Mesothelial cell of epicardium (in vitro differentiated cells): ENCODE results near the gene KAZN. TPM values are rescaled to one million over a fixed set of nuclear protein-coding genes. Genes with fewer than 3 reads are reported as not detected.

Source experiments
- DNase-seq, 2 experiments: peaks; one replicate each; pipeline ENCODE4 v3.0.0; 2021; ENCODE audit warnings: low spot score in 2 of 2; ENCODE audit not compliant: unreplicated experiment in 2 of 2
- H3K27ac Mint-ChIP-seq: 2 replicates; pipeline ENCODE4 v1.8.0; 2021; ENCODE audit warnings: mixed read lengths
- H3K27me3 Mint-ChIP-seq: 2 replicates; pipeline ENCODE4 v1.8.0; 2021; ENCODE audit warnings: low read depth, mixed read lengths
- H3K36me3 Mint-ChIP-seq: 2 replicates; pipeline ENCODE4 v1.8.0; 2021; ENCODE audit warnings: mixed read lengths
- H3K4me1 Mint-ChIP-seq: 2 replicates; pipeline ENCODE4 v1.8.0; 2021; ENCODE audit warnings: mixed read lengths
- H3K4me3 Mint-ChIP-seq: 2 replicates; pipeline ENCODE4 v1.8.0; 2021; ENCODE audit warnings: mild to moderate bottlenecking, moderate library complexity, mixed read lengths
- H3K9me3 Mint-ChIP-seq: 2 replicates; pipeline ENCODE4 v1.8.0; 2021; ENCODE audit warnings: mixed read lengths
- total RNA-seq: library from RNA; stranded (reverse); gene quantifications from 3 replicates; pipeline ENCODE4 v1.2.1, GENCODE V29; 2021
- TF ChIP-seq, protein P1 (sequence below): fragments of 200-600 bp; sonication (generic); IDR thresholded peaks from one replicate; pipeline ENCODE4 v1.5.0; 2021; ENCODE audit warnings: antibody characterized with exemption; ENCODE audit not compliant: unreplicated experiment

Gene KAZN
- total RNA-seq, 1 donor from 2014 or later, result 38.4 TPM

DNA sequence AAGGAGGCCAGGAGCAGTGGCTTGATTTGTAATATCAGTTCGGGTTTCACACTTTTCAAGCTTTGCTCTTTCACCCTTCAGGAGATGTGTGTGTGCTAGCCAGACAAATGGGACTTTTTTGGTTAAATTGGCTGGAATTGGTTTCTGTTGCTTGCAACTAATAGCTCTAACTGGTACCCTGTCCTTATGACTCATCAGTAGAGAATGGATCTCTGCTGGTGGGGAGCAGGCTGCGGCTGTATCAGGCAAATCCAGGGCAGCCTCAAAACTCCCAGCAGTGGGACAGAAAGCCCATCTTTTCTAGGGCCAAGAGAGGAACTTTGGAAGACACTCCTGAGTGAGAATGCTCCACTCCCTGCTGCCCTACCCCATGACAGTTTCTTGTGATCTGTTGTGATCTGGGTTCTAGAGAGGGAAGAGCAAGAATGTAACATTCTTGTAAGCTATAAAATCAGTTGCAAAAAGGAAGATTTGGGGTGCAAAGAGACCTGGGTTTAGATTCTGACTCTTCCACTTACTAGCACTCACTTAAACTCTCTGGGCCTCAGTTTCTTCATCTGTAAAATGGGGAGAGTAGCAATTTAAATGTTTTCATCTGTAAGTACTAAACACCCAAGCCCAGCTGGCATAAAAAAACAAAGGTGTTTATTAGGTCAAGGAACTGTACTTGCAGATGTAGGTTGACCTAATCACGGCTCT, 298.0 kb downstream of the KAZN start:
- no peak overlapping the region for H3K4me3 Mint-ChIP-seq
- DNase-seq, result no peak
- H3K27ac Mint-ChIP-seq, result no peak overlapping the region
- H3K9me3 Mint-ChIP-seq, result peaks cover 4% of the 10 kb centered on the region
- no peaks in the 10 kb centered on the region for H3K4me1 Mint-ChIP-seq
- H3K36me3 Mint-ChIP-seq, result no peaks in the 10 kb centered on the region
- TF ChIP-seq, protein P1, sequence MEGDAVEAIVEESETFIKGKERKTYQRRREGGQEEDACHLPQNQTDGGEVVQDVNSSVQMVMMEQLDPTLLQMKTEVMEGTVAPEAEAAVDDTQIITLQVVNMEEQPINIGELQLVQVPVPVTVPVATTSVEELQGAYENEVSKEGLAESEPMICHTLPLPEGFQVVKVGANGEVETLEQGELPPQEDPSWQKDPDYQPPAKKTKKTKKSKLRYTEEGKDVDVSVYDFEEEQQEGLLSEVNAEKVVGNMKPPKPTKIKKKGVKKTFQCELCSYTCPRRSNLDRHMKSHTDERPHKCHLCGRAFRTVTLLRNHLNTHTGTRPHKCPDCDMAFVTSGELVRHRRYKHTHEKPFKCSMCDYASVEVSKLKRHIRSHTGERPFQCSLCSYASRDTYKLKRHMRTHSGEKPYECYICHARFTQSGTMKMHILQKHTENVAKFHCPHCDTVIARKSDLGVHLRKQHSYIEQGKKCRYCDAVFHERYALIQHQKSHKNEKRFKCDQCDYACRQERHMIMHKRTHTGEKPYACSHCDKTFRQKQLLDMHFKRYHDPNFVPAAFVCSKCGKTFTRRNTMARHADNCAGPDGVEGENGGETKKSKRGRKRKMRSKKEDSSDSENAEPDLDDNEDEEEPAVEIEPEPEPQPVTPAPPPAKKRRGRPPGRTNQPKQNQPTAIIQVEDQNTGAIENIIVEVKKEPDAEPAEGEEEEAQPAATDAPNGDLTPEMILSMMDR, result no peak
- H3K27me3 Mint-ChIP-seq, result no peaks in the 10 kb centered on the region

DNA sequence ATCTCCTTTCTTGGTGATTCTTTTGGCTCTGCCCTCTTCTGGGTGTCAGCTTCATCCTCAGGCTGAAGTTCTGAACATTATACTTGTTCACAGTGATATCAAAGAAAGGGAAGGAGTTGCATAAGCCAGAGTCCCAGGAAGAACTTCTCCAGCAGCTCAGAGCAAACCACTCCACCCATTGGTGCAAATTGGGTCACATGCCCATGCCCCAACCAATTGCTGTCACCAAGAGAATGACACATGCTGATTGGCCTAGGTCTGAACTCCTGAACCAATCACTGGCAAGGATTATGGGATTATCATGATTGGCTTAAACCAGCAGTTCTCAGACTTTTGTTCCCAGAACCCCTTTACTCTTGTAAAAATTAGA, 298.6 kb downstream of the KAZN start:
- Mint-ChIP-seq H3K27me3 (no peaks in the 10 kb centered on the region), H3K4me1 (no peaks in the 10 kb centered on the region), H3K27ac (no peak overlapping the region), H3K9me3 (peaks cover 4% of the 10 kb centered on the region), H3K36me3 (no peaks in the 10 kb centered on the region), H3K4me3 (no peak overlapping the region)
- TF ChIP-seq, protein P1, result no peak
- DNase-seq, result no peak

DNA sequence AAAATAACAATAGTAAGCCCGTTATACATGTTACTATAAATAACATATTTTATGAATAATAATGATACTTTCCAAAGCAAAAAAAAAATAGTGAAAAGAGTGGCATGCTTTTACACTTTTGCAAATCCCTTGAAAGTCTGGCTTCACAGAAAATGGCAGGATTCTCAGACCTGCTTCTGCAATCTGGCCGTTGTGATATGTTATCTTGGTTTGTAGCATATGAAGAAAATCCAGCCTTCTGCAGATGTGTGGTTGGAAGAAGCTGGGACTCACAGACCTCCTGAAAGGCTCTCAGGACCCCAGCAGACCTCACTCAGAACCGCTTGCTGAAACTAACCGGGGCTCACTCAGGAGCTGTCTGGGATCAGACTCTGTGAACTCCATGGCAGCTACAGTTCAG, 299.1 kb downstream of the KAZN start:
- H3K36me3 Mint-ChIP-seq, result no peaks in the 10 kb centered on the region
- H3K4me1 Mint-ChIP-seq, result no peaks in the 10 kb centered on the region
- no peaks in the 10 kb centered on the region for H3K27me3 Mint-ChIP-seq
- no peak for DNase-seq
- no peak overlapping the region for H3K27ac Mint-ChIP-seq
- no peak overlapping the region for H3K4me3 Mint-ChIP-seq
- peaks cover 4% of the 10 kb centered on the region for H3K9me3 Mint-ChIP-seq
- TF ChIP-seq, protein P1, result no peak

DNA sequence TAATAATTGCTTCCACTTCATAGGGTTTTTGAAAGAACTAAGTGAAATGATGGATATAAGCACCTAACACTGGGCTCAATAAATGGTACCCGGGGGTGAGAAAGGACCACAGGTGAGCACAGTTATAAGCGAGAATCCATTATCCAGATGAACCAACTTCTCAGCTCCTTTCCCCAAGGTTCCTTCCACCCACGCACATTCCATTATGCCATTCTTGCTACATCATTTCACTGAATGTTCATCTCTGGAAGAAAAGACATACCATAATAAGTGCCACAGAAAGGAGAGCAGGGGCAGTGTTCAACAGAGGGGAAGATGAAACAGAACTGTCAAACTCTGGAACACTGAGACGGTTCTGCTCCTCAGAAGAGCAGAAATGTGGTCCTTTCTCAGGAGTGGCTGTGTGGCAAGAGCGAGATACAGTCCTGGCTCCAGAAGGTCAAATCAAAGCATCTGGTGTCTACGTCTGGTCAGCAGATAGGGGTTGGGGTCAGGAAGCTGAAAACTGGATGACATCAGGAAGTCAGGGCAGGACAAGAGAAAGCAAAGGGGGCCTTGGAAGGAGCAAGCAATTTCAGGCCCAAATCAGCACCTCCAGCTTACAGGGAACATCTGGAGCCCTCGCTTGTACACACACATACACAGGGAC, 299.6 kb downstream of the KAZN start:
- DNase-seq, result no peak
- TF ChIP-seq, protein P1, result no peak
- Mint-ChIP-seq H3K4me3 (no peak overlapping the region), H3K9me3 (peaks cover 4% of the 10 kb centered on the region), H3K4me1 (no peaks in the 10 kb centered on the region), H3K36me3 (no peaks in the 10 kb centered on the region), H3K27ac (no peak overlapping the region), H3K27me3 (no peaks in the 10 kb centered on the region)

DNA sequence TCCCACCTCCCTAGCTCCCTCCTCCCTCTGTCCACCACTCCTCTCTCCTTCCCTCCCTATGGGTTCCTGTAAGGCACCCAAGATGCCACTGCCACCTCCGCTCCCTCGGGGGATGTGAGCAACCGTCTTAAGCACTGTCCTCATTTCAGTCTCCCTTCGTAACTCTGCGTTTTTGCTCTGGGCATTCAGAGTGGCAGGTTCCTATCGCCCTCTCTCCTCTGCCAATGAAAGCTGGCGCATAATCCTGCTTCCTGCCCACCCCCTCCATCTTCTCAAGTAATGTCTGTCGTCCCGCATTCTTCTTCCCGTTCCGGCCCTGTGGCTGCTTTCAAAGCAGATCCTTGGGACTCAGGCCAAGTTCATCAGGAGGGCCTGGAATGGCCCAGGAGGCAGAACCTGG, 301.2 kb downstream of the KAZN start:
- no peak overlapping the region for H3K4me3 Mint-ChIP-seq
- no peaks in the 10 kb centered on the region for H3K27me3 Mint-ChIP-seq
- H3K27ac Mint-ChIP-seq, result no peak overlapping the region
- no peaks in the 10 kb centered on the region for H3K36me3 Mint-ChIP-seq
- DNase-seq, result no peak
- H3K4me1 Mint-ChIP-seq, result no peaks in the 10 kb centered on the region
- TF ChIP-seq, protein P1, result no peak
- H3K9me3 Mint-ChIP-seq, result peaks cover 4% of the 10 kb centered on the region
